Measurements from ENCODE around the gene ST3GAL5.

DNA sequence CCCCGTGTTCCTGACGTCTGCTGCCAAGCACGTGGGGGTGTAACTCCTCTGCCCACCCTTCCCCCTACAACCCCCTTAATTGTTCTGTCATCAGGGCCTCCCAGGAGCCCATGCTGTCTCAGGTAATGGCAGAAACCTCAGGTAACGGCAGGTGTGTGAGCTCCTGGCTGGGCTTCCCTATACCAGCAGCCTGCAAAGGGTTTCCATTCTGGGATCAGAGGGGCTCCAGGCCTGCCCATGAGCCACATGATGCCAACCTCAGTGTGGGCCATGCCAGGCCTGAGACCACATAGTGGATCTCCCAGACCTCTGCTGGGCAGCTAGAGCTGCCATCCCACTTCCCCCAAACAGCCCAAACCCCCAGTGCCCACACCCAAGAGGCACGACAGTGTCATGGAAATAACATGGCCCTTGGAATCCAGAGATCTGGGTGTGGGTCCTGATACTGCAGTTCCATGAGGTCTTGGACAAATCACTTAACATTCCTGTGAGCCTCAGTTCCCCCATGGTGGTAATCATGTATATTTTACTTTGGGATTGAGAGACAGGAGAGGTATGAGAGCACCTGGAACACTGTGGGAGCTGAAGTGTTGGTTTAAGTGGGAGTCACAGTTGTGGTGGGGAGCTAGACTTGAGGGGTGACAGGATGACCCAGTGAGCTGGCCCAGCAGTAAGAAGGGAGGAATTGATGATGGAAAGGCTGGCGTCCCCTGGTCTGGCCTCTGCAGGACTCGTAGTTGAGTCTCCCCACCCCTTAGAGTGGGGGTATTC, 75.4 kb downstream of the ST3GAL5 start:
- TF ChIP-seq, protein P1, sequence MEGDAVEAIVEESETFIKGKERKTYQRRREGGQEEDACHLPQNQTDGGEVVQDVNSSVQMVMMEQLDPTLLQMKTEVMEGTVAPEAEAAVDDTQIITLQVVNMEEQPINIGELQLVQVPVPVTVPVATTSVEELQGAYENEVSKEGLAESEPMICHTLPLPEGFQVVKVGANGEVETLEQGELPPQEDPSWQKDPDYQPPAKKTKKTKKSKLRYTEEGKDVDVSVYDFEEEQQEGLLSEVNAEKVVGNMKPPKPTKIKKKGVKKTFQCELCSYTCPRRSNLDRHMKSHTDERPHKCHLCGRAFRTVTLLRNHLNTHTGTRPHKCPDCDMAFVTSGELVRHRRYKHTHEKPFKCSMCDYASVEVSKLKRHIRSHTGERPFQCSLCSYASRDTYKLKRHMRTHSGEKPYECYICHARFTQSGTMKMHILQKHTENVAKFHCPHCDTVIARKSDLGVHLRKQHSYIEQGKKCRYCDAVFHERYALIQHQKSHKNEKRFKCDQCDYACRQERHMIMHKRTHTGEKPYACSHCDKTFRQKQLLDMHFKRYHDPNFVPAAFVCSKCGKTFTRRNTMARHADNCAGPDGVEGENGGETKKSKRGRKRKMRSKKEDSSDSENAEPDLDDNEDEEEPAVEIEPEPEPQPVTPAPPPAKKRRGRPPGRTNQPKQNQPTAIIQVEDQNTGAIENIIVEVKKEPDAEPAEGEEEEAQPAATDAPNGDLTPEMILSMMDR (conservative IDR thresholded peaks at IDR 0.05), result no peak
- TF ChIP-seq EZH2 (IDR thresholded peaks at IDR 0.05; ENCODE audit: low read depth), result no peak
